Activated CD4-positive, alpha-beta memory T cell treated with anti-CD3 and anti-CD28 coated beads, Interleukin-2, amount 10 ng/mL, durations not matched to agents 7 days and 5 days (primary cell): ENCODE measurements around the gene KDM3B. TPM values are rescaled to one million over a fixed set of nuclear protein-coding genes. Genes with fewer than 3 reads are reported as not detected.

Source experiments
- CTCF ChIA-PET: fragments of 350-600 bp; sonication (Branson Sonifier 250); formaldehyde crosslinking; loops from one replicate; lab custom pipeline; 2021; ENCODE audit warnings: antibody characterized with exemption, inconsistent platforms; lab: Charles Lee
- POLR2A ChIA-PET: fragments of 350-600 bp; sonication (Branson Sonifier 250); formaldehyde crosslinking; loops from one replicate; lab custom pipeline; 2021; ENCODE audit warnings: antibody characterized with exemption; lab: Charles Lee
- DNase-seq: peaks from one replicate; pipeline ENCODE4 v3.0.0-alpha.2; 2020
- H3K27ac Mint-ChIP-seq: one replicate; pipeline ENCODE4 v1.8.0; 2021; ENCODE audit warnings: mild to moderate bottlenecking, mixed read lengths
- H3K27me3 Mint-ChIP-seq: one replicate; pipeline ENCODE4 v1.8.0; 2021; ENCODE audit warnings: mixed read lengths
- H3K36me3 Mint-ChIP-seq: one replicate; pipeline ENCODE4 v1.8.0; 2021; ENCODE audit warnings: low read depth, mixed read lengths
- H3K4me1 Mint-ChIP-seq: one replicate; pipeline ENCODE4 v1.8.0; 2021; ENCODE audit warnings: mixed read lengths
- H3K4me3 Mint-ChIP-seq: one replicate; pipeline ENCODE4 v1.8.0; 2021; ENCODE audit warnings: mild to moderate bottlenecking, mixed read lengths
- H3K9me3 Mint-ChIP-seq: one replicate; pipeline ENCODE4 v1.8.0; 2021; ENCODE audit warnings: mixed read lengths
- total RNA-seq, 2 experiments: library from RNA; stranded (reverse); gene quantifications; one replicate each; pipeline ENCODE4 v1.2.3, GENCODE V29; 2021

KDM3B gene
- total RNA-seq, 2 experiments from 2014 or later = 51.9 to 57.9 TPM

- H3K27ac Mint-ChIP-seq = no peak overlapping the region
- H3K4me1 Mint-ChIP-seq = peaks cover 29% of the 10 kb centered on the region
- H3K36me3 Mint-ChIP-seq = peaks cover 2% of the 10 kb centered on the region
- DNase-seq = no peak
- peaks cover 4% of the 10 kb centered on the region for H3K27me3 Mint-ChIP-seq
- H3K9me3 Mint-ChIP-seq = no peaks in the 10 kb centered on the region
- POLR2A ChIA-PET = interaction anchor here (1.1 kb wide), 1 partner anchor 8 kb away, joined by 3 read pairs; the partner anchor contains the start of gene EGR1
- CTCF ChIA-PET = interaction anchor here (1.4 to 3.7 kb wide), 3 partner anchors 8 to 86 kb away, joined by 3 to 22 read pairs (median 3); partner anchors contain the start of gene ETF1
- H3K4me3 Mint-ChIP-seq = no peak overlapping the region
Measured at GRCh38 chr5:138457531-138458275, 105.2 kb downstream of the KDM3B start.

- peak overlapping the region; percentile 93 for H3K27ac Mint-ChIP-seq
- POLR2A ChIA-PET = interaction anchor here (0.8 to 2.5 kb wide), 2 partner anchors 34 to 85 kb away, joined by 3 to 9 read pairs; partner anchors contain the start of gene ETF1
- peaks cover 4% of the 10 kb centered on the region for H3K27me3 Mint-ChIP-seq
- H3K4me3 Mint-ChIP-seq = no peak overlapping the region
- peaks cover 30% of the 10 kb centered on the region for H3K4me1 Mint-ChIP-seq
- peaks cover 2% of the 10 kb centered on the region for H3K36me3 Mint-ChIP-seq
- no peak for DNase-seq
- no peaks in the 10 kb centered on the region for H3K9me3 Mint-ChIP-seq
- CTCF ChIA-PET = interaction anchor here (1.4 to 3.7 kb wide), 2 partner anchors 9 to 85 kb away, joined by 3 to 22 read pairs; partner anchors contain the start of gene ETF1
Measured at GRCh38 chr5:138458384-138458783, 105.9 kb downstream of the KDM3B start.

GRCh38 chr5:138458856-138459255 is 106.4 kb downstream of the KDM3B start:
- DNase-seq = no peak
- no peak overlapping the region for H3K4me3 Mint-ChIP-seq
- POLR2A ChIA-PET = interaction anchor here (0.6 to 2.5 kb wide), 4 partner anchors 34 to 121 kb away, joined by 3 to 9 read pairs (median 3); partner anchors contain the start of genes ETF1 and FAM53C
- H3K27me3 Mint-ChIP-seq = peaks cover 4% of the 10 kb centered on the region
- peaks cover 2% of the 10 kb centered on the region for H3K36me3 Mint-ChIP-seq
- no peaks in the 10 kb centered on the region for H3K9me3 Mint-ChIP-seq
- H3K27ac Mint-ChIP-seq = peak overlapping the region; percentile 93
- CTCF ChIA-PET = interaction anchor here (1.0 to 3.7 kb wide), 3 partner anchors 9 to 89 kb away, joined by 3 to 22 read pairs (median 3); no protein-coding TSS in a partner anchor
- peaks cover 31% of the 10 kb centered on the region for H3K4me1 Mint-ChIP-seq

GRCh38 chr5:138459311-138459933 is 106.9 kb downstream of the KDM3B start:
- Mint-ChIP-seq H3K36me3 (peaks cover 2% of the 10 kb centered on the region), H3K4me3 (no peak overlapping the region), H3K9me3 (no peaks in the 10 kb centered on the region), H3K4me1 (peaks cover 31% of the 10 kb centered on the region), H3K27me3 (peaks cover 4% of the 10 kb centered on the region), H3K27ac (peak overlapping the region; percentile 93)
- ChIA-PET POLR2A (interaction anchor here (0.6 to 2.5 kb wide), 3 partner anchors 84 to 121 kb away, joined by 3 to 9 read pairs (median 3); partner anchors contain the start of genes ETF1 and FAM53C), CTCF (interaction anchor here (1.0 to 3.7 kb wide), 3 partner anchors 10 to 89 kb away, joined by 3 to 22 read pairs (median 3); no protein-coding TSS in a partner anchor)
- DNase-seq = peak; percentile 90

- Mint-ChIP-seq H3K9me3 (no peaks in the 10 kb centered on the region), H3K36me3 (peaks cover 2% of the 10 kb centered on the region), H3K4me3 (no peak overlapping the region), H3K4me1 (peaks cover 31% of the 10 kb centered on the region), H3K27me3 (peaks cover 4% of the 10 kb centered on the region), H3K27ac (peak overlapping the region; percentile 93)
- POLR2A ChIA-PET = interaction anchor here (1.0 to 2.5 kb wide), 2 partner anchors 83 to 116 kb away, joined by 3 to 9 read pairs; partner anchors contain the start of gene ETF1
- CTCF ChIA-PET = interaction anchor here (1.0 to 3.7 kb wide), 3 partner anchors 11 to 88 kb away, joined by 3 to 22 read pairs (median 3); no protein-coding TSS in a partner anchor
- no peak for DNase-seq
Measured at GRCh38 chr5:138460032-138460693, 107.7 kb downstream of the KDM3B start.

GRCh38 chr5:138461343-138462125 is 109.0 kb downstream of the KDM3B start:
- POLR2A ChIA-PET = interaction anchor here (1.1 to 1.2 kb wide), 2 partner anchors 114 to 124 kb away, joined by 3 read pairs; partner anchors contain the start of genes FAM53C and HSPA9
- H3K4me3 Mint-ChIP-seq = no peak overlapping the region

GRCh38 chr5:138463419-138464007 is 111.0 kb downstream of the KDM3B start:
- H3K27ac Mint-ChIP-seq = peak overlapping the region; percentile 91
- CTCF ChIA-PET = interaction anchor here (0.6 to 6.2 kb wide), 11 partner anchors 8 to 424 kb away, joined by 3 to 46 read pairs (median 8); partner anchors contain the start of gene ETF1
- DNase-seq = no peak
- H3K9me3 Mint-ChIP-seq = no peaks in the 10 kb centered on the region
- H3K36me3 Mint-ChIP-seq = peaks cover 15% of the 10 kb centered on the region
- H3K27me3 Mint-ChIP-seq = peaks cover 21% of the 10 kb centered on the region
- POLR2A ChIA-PET = interaction anchor here (0.8 to 3.9 kb wide), 12 partner anchors 10 to 830 kb away, joined by 3 to 57 read pairs (median 12); partner anchors contain the start of genes BRD8, CDC23, ETF1 and FAM53C
- peaks cover 44% of the 10 kb centered on the region for H3K4me1 Mint-ChIP-seq
- peak overlapping the region; percentile 83 for H3K4me3 Mint-ChIP-seq

More at GRCh38 chr5:138461343-138462125, 109.0 kb downstream of the KDM3B start:
- H3K9me3 Mint-ChIP-seq = no peaks in the 10 kb centered on the region
- peaks cover 2% of the 10 kb centered on the region for H3K36me3 Mint-ChIP-seq
- H3K27ac Mint-ChIP-seq = peak overlapping the region; percentile 48
- DNase-seq = no peak
- CTCF ChIA-PET = interaction anchor here (6.2 kb wide), 1 partner anchor 12 kb away, joined by 46 read pairs; no protein-coding TSS in a partner anchor
- H3K4me1 Mint-ChIP-seq = peaks cover 34% of the 10 kb centered on the region
- H3K27me3 Mint-ChIP-seq = peaks cover 6% of the 10 kb centered on the region

- POLR2A ChIA-PET = interaction anchor here (0.8 to 3.9 kb wide), 17 partner anchors 9 to 830 kb away, joined by 3 to 57 read pairs (median 8); partner anchors contain the start of genes BRD8, CDC23, ETF1 and FAM53C
- Mint-ChIP-seq H3K27ac (peak overlapping the region; percentile 91), H3K4me1 (peaks cover 39% of the 10 kb centered on the region), H3K4me3 (peak overlapping the region; percentile 83), H3K36me3 (peaks cover 15% of the 10 kb centered on the region), H3K27me3 (peaks cover 21% of the 10 kb centered on the region), H3K9me3 (no peaks in the 10 kb centered on the region)
- CTCF ChIA-PET = interaction anchor here (1.2 to 6.2 kb wide), 13 partner anchors 9 to 286 kb away, joined by 3 to 46 read pairs (median 8); partner anchors contain the start of genes ETF1 and KDM3B
- peak; percentile 93 for DNase-seq
Measured at GRCh38 chr5:138464008-138464387, 111.5 kb downstream of the KDM3B start.

GRCh38 chr5:138464388-138465260 is 112.1 kb downstream of the KDM3B start:
- Mint-ChIP-seq H3K4me1 (peaks cover 32% of the 10 kb centered on the region), H3K9me3 (no peaks in the 10 kb centered on the region), H3K27ac (peak overlapping the region; percentile 91), H3K36me3 (peaks cover 13% of the 10 kb centered on the region), H3K27me3 (peaks cover 21% of the 10 kb centered on the region), H3K4me3 (peak overlapping the region; percentile 83)
- POLR2A ChIA-PET = interaction anchor here (0.6 to 3.9 kb wide), 30 partner anchors 8 to 829 kb away, joined by 3 to 57 read pairs (median 6); partner anchors contain the start of genes BRD8, CDC23, CDC25C and ETF1
- DNase-seq = peak; percentile 97
- CTCF ChIA-PET = interaction anchor here (0.7 to 6.2 kb wide), 27 partner anchors 9 to 287 kb away, joined by 3 to 46 read pairs (median 6); partner anchors contain the start of genes CDC23, CDC25C, ETF1 and HSPA9
